ENCODE results near the gene FN3KRP. TPM values are rescaled to one million over a fixed set of nuclear protein-coding genes. Genes with fewer than 3 reads are reported as not detected.

Gene FN3KRP
- total and polyA plus RNA-seq, 10 of the 15 experiments (the other 5 are each of a cell fraction or from before 2014, with no cell fraction given) = 1.8 to 50.5 (median 26.5) TPM

DNA sequence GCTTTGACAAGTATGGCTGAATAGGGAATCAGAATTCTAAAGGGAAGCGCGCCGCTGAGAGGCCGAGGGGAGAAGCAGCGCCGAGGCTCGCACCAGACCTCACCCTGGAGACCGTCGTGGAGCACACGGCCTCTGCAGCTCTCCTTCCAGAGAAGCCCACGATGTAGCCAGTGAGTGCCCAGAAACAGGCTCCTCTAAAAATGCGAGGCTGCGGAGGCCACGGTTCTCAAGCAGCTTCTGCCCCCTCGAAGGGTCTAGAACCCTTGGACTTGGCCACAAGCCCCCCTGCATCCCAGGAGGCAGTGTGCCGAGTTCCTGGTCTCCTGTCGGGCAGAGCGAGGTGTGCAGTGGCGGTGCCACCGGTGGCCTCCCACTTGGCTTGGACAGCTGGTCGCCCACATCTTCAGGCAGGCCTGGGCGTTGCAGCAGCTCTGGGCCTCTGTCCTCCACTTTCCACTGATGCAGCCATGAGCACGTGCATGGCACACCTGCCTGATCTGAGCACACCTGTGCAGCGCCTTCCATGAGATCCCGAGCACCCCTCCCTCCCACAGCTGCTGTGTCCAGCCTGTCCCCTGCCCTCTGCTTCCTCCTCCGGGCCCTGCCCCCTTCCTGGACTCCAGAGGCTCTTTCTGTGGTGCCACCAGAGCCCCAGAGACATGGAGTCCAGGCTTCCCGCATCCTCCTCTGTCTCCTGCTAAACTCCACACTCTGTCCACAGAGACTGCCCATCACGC, 49.4 kb upstream of the FN3KRP start:
- Histone ChIP-seq H3K9ac (ENCODE audit: control insufficient read depth, insufficient read depth, low read length) (no peak overlapping the region), H3K36me3 (ENCODE audit: control insufficient read depth in 2 of 2, insufficient read depth in 2 of 2, low read length in 1 of 2) (no peaks in the 10 kb centered on the region), H3K79me2 (ENCODE audit: control insufficient read depth, insufficient read depth, low read length) (no peaks in the 10 kb centered on the region), H3K27ac (ENCODE audit: control insufficient read depth, insufficient read depth) (no peak overlapping the region), H3K4me3 (no peak overlapping the region), H3K4me1 (ENCODE audit: control insufficient read depth, insufficient read depth, low read length) (no peaks in the 10 kb centered on the region), H3K4me2 (ENCODE audit: control insufficient read depth, insufficient read depth) (no peak overlapping the region), H4K20me1 (ENCODE audit: control insufficient read depth, insufficient read depth) (no peaks in the 10 kb centered on the region), H2AFZ (ENCODE audit: control insufficient read depth, low read depth, low read length) (no peak overlapping the region), H3K9me3 (replicated peaks; ENCODE audit: control insufficient read depth, insufficient read depth, low read length) (no peaks in the 10 kb centered on the region), H3K27me3 (replicated peaks in 1 of 2; ENCODE audit: control insufficient read depth in 2 of 2, insufficient read depth in 2 of 2, low read length in 1 of 2) (no peaks in the 10 kb centered on the region)
- POLR2A ChIA-PET = no interaction called here
- SMC1A ChIA-PET (ENCODE audit: uncharacterized antibody, unreplicated experiment) = no interaction called here
- intact Hi-C loops (cut with micrococcal nuclease; ENCODE audit: unreplicated experiment) = no loop called here
- no peak for TF ChIP-seq NR2C2 (IDR thresholded peaks at IDR 0.05; ENCODE audit: borderline replicate concordance, control insufficient read depth, insufficient read length, low read depth)
- no peak for TF ChIP-seq YBX1 (IDR thresholded peaks at IDR 0.05)
- no peak for TF ChIP-seq CBX3 (IDR thresholded peaks at IDR 0.05; ENCODE audit: borderline replicate concordance, low read depth)
- no peak for TF ChIP-seq FOXK2 (IDR thresholded peaks at IDR 0.05)
- TF ChIP-seq, protein P1, sequence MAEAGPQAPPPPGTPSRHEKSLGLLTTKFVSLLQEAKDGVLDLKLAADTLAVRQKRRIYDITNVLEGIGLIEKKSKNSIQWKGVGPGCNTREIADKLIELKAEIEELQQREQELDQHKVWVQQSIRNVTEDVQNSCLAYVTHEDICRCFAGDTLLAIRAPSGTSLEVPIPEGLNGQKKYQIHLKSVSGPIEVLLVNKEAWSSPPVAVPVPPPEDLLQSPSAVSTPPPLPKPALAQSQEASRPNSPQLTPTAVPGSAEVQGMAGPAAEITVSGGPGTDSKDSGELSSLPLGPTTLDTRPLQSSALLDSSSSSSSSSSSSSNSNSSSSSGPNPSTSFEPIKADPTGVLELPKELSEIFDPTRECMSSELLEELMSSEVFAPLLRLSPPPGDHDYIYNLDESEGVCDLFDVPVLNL (IDR thresholded peaks at IDR 0.05; ENCODE audit: low read depth, low read length) = no peak
- TF ChIP-seq TCF7 (IDR thresholded peaks at IDR 0.05; ENCODE audit: borderline replicate concordance) = no peak
- TF ChIP-seq, protein P2, sequence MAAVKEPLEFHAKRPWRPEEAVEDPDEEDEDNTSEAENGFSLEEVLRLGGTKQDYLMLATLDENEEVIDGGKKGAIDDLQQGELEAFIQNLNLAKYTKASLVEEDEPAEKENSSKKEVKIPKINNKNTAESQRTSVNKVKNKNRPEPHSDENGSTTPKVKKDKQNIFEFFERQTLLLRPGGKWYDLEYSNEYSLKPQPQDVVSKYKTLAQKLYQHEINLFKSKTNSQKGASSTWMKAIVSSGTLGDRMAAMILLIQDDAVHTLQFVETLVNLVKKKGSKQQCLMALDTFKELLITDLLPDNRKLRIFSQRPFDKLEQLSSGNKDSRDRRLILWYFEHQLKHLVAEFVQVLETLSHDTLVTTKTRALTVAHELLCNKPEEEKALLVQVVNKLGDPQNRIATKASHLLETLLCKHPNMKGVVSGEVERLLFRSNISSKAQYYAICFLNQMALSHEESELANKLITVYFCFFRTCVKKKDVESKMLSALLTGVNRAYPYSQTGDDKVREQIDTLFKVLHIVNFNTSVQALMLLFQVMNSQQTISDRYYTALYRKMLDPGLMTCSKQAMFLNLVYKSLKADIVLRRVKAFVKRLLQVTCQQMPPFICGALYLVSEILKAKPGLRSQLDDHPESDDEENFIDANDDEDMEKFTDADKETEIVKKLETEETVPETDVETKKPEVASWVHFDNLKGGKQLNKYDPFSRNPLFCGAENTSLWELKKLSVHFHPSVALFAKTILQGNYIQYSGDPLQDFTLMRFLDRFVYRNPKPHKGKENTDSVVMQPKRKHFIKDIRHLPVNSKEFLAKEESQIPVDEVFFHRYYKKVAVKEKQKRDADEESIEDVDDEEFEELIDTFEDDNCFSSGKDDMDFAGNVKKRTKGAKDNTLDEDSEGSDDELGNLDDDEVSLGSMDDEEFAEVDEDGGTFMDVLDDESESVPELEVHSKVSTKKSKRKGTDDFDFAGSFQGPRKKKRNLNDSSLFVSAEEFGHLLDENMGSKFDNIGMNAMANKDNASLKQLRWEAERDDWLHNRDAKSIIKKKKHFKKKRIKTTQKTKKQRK (IDR thresholded peaks at IDR 0.05; ENCODE audit: low read depth, low read length) = no peak
- TF ChIP-seq STAT3 (IDR thresholded peaks at IDR 0.05; ENCODE audit: low read depth, low read length) = no peak
- TF ChIP-seq EED (IDR thresholded peaks at IDR 0.05; ENCODE audit: low read depth) = no peak
- TF ChIP-seq POLR2AphosphoS5 (IDR thresholded peaks at IDR 0.05; ENCODE audit: low read length) = no peak
- TF ChIP-seq HDAC2 (IDR thresholded peaks at IDR 0.05) = no peak
- no peak for TF ChIP-seq POLR2A (IDR thresholded peaks at IDR 0.05; ENCODE audit: low read depth, low read length)
- no peak for TF ChIP-seq BCL11A (IDR thresholded peaks at IDR 0.05; ENCODE audit: low read depth, low read length)
- no peak for TF ChIP-seq MTA3 (IDR thresholded peaks at IDR 0.05; ENCODE audit: borderline replicate concordance, low read length)
- WGBS (ENCODE audit: insufficient coverage, insufficient replicate concordance, low lambda C conversion rate, missing lambda C conversion rate) = 63% methylated on average over 26 of the region's 28 CpGs
- in situ Hi-C loops (cut with MboI) = no loop called here
- RAD21 ChIA-PET (ENCODE audit: unreplicated experiment) = interaction anchor here (0.8 kb wide), 1 partner anchor 175 kb away, joined by 3 read pairs; no protein-coding TSS in a partner anchor
- FAIRE-seq (no peak), ATAC-seq (no peak), DNase-seq (ENCODE audit: low read depth, low spot score) (no peak)
- no TSS peak for BruUV-seq (replicated peaks)
- CTCF ChIA-PET = interaction anchor here (0.8 to 1.3 kb wide), 2 partner anchors 99 to 115 kb away, joined by 3 read pairs; no protein-coding TSS in a partner anchor

Data from GM12878 (cell line).